GM21526 (cell line): ENCODE measurements around the gene RNF149.

Experiments used
- ATAC-seq: cut with Tn5 transposase; IDR thresholded peaks from one replicate; pipeline ENCODE4 v1.9.1; 2021; ENCODE audit warnings: moderate library complexity; ENCODE audit not compliant: unreplicated experiment, low FRiP score

Gene RNF149

GRCh38 chr2:101300164-101300563, 8.3 kb downstream of the RNF149 start:
- ATAC-seq: no peak

GRCh38 chr2:101299604-101300003, 8.9 kb downstream of the RNF149 start:
- no peak for ATAC-seq

GRCh38 chr2:101297383-101297782, 11.1 kb downstream of the RNF149 start:
- no peak for ATAC-seq

- no peak for ATAC-seq
Measured at GRCh38 chr2:101296371-101296770, 12.1 kb downstream of the RNF149 start.

GRCh38 chr2:101295895-101296294, 12.6 kb downstream of the RNF149 start:
- ATAC-seq: no peak

GRCh38 chr2:101294861-101295260, 13.6 kb downstream of the RNF149 start:
- no peak for ATAC-seq

- ATAC-seq: no peak
Measured at GRCh38 chr2:101293544-101293943, 15.0 kb downstream of the RNF149 start.

GRCh38 chr2:101291973-101292372, 16.5 kb downstream of the RNF149 start:
- no peak for ATAC-seq

GRCh38 chr2:101290711-101291110, 17.8 kb downstream of the RNF149 start:
- ATAC-seq: no peak

- ATAC-seq: no peak
Measured at GRCh38 chr2:101287303-101287702, 21.2 kb downstream of the RNF149 start.

GRCh38 chr2:101286684-101287083, 21.8 kb downstream of the RNF149 start:
- ATAC-seq: no peak

GRCh38 chr2:101282980-101283379, 25.5 kb downstream of the RNF149 start:
- ATAC-seq: no peak

GRCh38 chr2:101281482-101281881, 27.0 kb downstream of the RNF149 start:
- ATAC-seq: no peak

GRCh38 chr2:101278925-101279324, 29.6 kb downstream of the RNF149 start:
- ATAC-seq: no peak

- ATAC-seq: no peak
Measured at GRCh38 chr2:101277111-101277510, 31.4 kb downstream of the RNF149 start.

GRCh38 chr2:101274142-101274541, 34.4 kb downstream of the RNF149 start:
- ATAC-seq: no peak

- no peak for ATAC-seq
Measured at GRCh38 chr2:101273056-101273455, 35.4 kb downstream of the RNF149 start.

- peak; percentile 85 for ATAC-seq
Measured at GRCh38 chr2:101272045-101272784, 36.3 kb downstream of the RNF149 start.

GRCh38 chr2:101270700-101271259, 37.7 kb downstream of the RNF149 start:
- ATAC-seq: no peak

GRCh38 chr2:101267671-101268656, 40.5 kb downstream of the RNF149 start:
- no peak for ATAC-seq

- no peak for ATAC-seq
Measured at GRCh38 chr2:101265893-101266499, 42.5 kb downstream of the RNF149 start.
